KG1 (cell line): ENCODE data around the gene DNASE1.
"Not testable (repeated sequence)": the region's sequence is repeated elsewhere in the genome, so short reads cannot be mapped to it uniquely, and the experiment has no call there.

ENCODE experiments used
- DNase-seq: peaks from one replicate; lab custom pipeline; 2025; lab: John Stamatoyannopoulos, UW

The DNASE1 gene, protein sequence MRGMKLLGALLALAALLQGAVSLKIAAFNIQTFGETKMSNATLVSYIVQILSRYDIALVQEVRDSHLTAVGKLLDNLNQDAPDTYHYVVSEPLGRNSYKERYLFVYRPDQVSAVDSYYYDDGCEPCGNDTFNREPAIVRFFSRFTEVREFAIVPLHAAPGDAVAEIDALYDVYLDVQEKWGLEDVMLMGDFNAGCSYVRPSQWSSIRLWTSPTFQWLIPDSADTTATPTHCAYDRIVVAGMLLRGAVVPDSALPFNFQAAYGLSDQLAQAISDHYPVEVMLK

DNA sequence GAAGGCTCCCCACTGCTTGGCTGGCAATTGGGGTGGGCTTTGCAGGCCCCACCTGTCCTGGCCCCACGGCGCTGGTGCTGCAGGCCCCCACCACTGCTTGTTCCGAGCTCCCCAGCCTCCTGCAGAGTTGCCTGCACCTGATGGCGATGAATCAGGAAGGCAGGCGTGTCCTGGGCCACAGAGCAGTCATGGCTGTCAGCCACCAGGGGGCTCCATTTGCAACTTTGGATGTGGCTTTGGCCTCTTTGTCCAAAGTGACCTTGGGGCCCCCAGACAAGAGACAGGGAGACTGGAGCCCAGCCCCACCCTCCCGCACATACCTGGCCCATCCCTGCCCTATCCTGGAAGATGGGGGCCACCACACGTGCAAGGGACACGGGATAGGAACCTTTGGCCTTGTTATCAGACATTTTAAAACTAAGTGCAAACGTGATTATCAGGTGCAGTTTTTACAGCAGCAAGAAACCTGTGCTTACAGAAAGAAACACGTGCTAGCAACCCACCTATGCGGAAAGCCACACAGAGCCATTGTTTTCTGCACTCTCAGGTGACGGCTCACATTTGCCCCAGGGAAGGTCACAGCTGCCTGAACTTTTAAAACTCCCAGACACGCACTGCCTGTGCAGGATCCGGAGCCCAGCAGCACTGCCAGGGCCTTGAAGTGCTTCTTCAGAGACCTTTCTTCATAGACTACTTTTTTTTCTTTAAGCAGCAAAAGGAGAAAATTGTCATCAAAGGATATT lies at the start of gene DNASE1:
Gene DNASE1, plus strand, starts transcription at position 443 of the 743 bp plus-strand sequence. CDS start 683 bp downstream, outside the sequence.
- peak; percentile 7 for DNase-seq

DNA sequence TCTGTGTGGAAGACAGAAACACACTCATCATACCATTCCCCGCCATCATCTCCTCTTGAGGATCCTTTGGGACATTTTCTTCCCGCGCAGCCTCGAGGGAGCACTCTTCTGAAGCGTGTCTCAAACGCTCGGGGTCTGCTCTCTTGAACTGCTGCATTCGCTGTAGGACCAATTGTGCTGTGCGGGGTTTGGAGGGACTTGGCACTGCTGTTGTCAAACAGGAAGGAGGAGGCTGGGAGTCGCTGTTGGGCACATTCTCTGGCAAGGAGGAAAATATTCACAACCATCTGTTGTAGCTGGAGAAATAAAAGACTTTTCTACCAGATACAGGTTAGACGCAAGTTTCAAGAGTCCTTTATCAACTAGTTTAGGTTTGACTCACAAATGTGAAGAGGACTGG lies 48.0 kb upstream of the DNASE1 start:
- no peak for DNase-seq

DNA sequence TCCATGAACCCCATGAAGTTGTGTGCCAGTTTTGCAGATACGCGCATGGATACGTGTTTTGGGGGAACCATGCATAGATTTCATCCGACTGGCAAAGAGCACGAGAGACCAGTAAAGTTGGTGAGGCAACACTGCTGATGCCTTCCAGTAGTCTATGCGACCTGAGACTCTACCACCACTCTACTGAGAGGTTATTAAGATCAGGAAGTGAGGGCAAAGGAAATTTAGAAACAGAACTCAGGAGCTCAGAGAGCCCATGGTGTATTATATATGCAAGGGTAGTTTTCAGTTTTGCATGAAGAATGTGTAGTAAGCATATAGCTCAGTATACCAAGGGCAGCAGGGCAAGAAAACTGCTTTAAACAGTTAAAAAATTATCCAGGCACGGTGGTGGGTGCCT lies 47.3 kb upstream of the DNASE1 start:
- DNase-seq = no peak

DNA sequence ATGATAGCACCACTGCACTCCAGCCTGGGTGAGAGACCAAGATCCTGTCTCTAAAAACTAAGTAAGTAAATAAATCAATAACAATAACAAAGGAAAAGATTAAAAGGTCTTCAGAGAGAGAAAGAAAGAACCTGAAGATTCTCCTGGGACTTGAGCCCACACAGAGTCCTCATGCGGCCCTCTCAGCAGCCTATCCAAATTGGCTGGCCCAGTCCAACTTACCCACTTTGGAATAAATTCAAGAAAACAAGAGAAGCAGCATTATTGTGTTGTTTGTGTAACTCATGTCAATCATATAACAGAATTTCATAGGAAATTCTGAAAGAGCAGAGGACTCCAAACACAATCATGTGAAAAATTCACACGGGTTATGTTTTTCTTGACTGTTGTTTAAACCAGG lies 46.9 kb upstream of the DNASE1 start:
- DNase-seq = no peak

DNA sequence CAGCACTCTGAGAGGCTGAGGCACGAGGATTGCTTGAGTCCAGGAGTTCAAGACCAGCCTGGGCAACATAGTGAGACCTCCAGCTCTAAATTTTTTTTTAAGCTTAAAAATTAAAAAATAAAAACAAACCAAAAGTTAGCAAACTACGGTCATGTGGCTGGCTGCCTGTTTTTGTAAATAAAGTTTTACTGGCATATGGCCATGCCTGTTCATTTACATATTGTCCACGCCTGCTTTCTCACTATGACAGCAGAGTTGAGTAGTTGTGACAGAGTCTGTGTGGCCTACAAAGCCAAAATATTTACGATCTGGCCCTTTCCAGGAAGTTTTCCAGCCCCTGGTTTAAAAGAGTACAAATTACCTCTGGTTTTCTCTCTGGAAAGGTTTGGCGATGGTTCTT lies 46.4 kb upstream of the DNASE1 start:
- no peak for DNase-seq

DNA sequence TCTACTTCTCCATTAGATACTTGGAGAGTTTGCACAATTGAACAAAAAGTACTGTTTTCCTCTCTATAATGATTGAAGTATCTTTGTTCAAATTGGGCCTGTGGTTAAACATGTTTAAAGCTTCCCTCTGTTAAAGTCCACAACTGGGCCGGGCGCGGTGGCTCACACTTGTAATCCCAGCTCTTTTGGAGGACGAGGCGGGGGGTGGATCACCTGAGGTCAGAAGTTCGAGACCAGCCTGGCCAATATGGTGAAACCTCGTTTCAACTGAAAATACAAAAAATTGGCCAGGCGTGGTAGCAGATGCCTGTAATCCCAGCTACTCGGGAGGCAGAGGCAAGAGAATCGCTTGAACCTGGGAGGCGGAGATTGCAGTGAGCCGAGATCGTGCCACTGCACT lies 45.5 kb upstream of the DNASE1 start:
- DNase-seq = not testable (repeated sequence)

DNA sequence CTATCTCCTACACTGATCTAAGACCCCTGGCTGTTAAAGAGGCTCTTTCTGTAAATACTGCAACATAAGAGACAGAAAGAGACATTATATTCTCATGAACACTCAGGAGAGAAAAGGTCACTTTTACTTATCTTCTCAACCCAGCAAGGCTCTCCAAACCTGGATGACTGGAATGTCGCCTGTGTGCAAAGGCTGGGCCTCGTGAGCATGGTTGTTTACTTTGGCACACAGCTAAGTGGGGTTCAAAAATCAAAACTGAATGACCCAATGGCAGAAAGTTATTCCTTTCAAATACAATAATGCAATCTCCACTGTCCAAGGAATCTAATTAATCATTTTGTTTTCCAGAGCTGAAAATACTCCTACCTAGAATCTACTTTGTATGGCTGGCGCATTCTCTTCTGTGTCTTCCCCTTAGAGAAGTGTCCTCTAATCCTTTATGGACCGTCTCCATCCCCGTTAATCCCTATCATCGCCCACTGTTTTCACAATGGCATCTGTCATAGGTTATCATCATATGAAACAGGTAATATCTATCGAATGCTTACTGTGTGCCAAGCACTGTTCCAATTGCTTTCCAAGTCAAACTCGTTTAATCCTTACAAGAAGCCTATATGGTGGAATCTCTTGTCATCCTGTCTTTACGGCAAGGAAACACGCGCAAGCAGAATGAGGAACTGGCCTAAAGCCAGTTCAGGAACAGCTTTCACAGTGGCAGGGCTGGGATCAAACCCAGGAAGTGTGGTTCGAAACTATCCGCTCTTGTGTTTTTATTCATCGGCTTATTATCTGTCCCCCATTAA lies 44.4 kb upstream of the DNASE1 start:
- DNase-seq = no peak

DNA sequence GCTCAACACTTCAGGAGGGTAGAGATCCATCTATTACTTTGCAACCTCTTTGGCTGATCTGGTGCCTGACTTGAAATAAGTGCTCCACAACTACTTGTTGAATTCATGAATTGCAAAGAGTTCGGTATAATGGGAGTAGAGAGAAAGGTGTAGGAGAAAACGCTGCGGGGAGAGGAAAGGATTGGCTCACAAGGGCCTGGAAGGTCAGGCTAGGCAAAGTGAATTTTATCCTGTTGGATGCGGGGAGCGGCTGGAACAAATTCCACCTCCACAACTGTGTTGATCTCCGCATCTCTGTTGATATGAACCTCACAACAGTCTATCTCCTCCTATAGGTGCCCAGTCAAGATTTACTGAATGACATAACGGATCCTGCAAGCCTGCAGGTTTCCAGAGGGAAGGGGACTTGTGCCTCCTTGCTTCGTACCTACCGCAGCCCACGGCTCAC lies 43.8 kb upstream of the DNASE1 start:
- no peak for DNase-seq

DNA sequence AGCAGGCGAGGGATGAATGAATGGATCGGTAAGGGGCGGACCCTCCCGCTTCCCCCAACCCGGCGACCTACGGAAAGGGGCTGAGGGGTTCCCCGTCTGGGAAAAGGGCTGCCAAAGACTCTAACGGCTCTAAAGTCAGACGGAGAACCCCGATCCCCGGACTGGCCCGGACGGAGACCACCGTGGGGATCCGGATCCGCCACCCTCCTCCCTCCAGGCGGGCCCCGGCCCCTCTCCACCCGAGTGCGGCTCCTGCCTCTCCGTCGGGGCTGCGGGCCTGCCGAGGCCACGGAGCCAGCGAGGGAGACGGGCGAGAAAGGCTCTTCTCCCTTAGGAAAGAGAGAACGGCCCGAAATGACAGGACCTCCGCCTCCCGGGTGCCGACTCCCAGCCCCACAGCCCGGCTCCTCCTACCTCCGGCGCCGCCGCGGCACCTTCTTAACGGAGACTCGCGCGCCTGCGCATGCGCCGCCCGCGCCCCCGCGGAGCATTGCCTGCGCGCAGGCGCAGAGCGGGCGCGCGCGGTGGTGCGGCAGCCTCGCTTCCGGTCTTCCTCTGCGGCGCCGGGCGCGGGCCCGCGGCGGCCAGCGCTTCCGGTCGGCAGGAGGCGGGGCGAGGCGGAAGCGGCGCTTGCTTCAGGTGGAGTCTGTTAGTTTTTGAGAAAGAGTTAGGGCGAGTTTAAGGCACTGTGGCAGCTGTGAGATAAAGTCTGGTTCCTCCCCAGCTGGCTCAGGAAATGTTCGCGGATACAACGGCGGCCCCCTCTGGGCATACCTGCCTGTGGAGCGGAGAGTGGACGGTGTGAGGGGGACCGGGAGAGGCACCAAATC lies 43.1 kb upstream of the DNASE1 start, which contains the start of gene SLX4:
Gene SLX4, minus strand, starts transcription at position 461 of the 830 bp plus-strand sequence. CDS start 2,642 bp downstream, outside the sequence.
- peak; percentile 74 for DNase-seq

DNA sequence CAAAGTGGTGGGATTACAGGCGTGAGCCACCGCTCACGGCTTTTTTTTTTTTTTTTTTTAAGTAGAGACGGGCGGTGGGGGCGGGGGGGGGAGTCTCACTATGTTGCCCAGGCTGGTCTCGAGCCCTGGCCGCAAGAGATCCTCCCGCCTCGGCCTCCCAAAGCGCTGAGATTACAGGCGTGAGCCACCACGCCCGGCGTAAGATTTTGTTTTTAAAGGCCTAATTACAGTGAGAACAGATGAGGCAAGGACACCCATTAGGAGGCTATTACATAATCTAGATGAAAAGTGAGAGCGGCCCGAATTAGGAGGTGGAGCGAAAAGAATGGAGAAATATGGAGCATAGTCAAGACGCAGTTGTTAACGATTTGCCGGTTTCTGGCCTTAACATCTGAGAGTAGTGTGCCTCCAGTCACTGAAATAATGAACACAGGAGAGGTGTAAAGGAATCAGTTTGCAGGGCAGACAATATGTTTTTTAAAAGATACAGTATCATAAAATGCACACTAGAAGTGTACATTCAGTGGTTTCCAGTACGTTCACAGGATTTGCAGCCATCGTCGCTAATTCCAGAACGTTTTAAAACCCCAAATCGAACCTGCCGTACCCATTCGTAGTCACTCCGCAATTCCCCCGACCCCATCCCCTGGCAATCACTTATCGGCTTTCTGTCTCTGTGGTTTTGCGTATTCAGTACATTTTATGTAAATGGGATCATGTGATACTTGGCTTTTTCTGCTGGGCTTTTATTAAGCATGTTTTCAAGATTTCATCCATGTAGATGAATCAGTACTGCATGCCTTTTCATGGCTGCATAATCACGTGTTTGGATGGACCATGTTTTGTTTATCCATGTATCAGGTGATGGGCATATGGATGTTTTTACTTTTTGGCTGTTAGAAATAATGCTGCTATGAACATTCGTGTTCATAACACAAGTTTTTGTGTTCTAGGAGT lies 41.7 kb upstream of the DNASE1 start:
- no peak for DNase-seq

DNA sequence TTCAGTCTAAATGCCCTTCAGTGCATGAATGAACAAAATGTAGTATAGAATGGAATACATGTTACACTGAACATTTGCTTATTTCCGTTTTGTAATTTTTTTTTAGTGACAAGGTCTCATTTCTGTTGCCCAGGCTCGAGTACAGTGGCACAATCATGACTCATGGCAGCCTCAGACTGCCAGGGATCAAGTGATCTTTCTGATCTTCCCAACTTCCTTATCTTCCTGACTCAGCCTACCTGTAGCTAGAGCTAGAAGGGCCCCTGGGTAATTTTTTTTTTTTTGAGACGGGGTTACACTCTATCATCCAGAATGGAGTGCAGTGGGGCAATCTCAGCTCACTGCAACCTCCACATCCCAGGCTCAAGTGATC lies 35.7 kb upstream of the DNASE1 start:
- no peak for DNase-seq

DNA sequence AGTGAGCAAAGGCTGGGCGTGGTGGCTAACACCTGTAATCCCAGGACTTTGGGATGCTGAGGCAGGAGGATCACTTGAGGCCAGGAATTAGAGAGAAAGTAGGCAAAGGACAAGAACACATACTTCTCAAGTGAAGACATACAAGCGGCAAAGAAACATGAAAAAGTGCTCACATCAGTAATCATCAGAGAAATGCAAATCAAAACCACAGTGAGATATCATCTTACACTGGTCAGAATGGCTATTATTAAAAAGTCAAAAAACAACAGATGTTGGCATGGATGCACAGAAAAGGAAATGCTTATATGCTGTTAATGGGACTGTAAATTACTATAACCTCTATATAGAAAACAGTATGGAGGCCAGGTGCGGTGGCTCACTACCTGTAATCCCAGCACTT lies 30.8 kb upstream of the DNASE1 start:
- DNase-seq = no peak

DNA sequence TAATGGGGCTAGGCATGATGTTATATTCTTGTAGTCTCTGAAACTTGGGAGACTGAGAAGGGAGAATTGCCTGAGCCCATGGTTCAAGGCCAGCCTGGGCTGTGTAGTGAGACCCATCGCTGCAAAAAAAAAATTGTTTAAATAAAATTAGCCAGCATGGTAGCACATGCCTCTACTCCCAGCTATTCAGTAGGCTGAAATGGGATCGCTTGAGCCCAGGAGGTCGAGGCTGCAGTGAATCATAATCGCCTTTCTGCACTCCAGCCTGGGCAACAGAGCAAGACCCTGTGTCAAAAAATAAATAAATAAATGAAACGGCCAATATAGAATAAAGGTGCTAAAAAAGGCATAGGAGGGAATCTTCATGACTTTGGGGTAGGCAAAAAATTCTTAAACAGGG lies 29.2 kb upstream of the DNASE1 start:
- DNase-seq = no peak

DNA sequence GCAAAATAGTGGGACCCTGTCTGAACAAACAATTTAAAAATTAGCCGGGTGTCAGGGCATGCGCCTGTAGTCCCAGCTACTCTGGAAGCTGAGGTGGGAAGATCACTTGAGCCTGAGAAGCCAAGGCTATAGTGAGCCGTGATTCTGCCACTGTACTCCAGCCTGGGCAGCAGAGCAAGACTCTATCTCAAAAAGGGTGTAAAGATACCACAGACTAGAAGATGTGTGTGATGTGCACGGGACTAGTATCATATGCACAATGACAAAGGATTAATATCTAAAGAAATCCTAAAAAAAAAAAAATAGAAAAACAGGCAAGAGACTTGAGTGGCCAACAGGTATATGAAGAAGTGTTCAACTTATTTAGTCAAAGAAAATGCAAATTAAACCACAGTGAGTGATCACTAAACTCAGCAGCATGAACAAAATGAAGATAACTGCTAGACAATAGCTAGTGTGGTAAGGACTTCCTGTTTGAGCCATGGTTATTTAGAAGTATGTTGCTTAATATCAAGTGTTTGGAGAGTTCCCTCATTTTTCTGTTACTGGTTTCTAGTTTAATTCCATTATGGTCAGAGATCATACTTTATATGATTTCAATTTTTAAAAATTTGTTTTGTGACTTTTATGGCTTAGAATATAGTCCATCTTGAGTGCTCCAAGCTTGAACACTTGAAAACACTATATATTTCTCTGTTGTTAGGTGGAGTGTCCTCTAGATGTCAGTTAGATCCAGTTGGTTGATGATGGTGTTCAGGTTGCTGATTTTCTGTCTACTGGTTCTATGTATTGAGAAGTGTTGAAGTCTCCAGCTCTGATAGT lies 28.4 kb upstream of the DNASE1 start:
- peak; percentile 46 for DNase-seq

DNA sequence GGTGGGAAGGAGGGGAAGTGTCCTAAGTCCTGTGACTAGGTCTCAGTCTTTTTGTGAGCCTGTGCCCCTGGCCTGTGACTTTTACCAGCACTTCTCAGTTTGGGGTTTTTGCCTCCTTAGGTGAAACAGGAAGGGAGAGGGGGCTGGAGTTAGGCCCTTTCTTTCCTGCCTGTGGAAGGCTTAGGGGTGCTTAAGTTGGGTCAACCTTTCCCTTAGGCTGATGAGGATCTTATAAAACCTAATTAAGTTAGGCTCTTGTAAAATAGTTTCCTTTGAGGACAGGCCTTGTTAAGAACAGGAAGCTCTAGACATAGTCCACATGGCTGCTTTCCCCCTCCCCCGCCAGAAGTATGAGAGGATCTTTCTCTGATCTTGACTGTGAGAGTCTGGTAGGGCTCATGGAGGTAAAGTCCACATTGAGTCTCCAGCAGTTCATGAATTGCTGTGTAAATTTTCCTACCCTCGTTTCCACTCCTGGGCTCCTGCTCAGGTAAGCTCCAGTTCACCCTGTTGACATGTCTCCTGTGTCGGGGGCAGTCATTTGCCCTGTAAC lies 17.0 kb upstream of the DNASE1 start:
- DNase-seq = peak; percentile 75

DNA sequence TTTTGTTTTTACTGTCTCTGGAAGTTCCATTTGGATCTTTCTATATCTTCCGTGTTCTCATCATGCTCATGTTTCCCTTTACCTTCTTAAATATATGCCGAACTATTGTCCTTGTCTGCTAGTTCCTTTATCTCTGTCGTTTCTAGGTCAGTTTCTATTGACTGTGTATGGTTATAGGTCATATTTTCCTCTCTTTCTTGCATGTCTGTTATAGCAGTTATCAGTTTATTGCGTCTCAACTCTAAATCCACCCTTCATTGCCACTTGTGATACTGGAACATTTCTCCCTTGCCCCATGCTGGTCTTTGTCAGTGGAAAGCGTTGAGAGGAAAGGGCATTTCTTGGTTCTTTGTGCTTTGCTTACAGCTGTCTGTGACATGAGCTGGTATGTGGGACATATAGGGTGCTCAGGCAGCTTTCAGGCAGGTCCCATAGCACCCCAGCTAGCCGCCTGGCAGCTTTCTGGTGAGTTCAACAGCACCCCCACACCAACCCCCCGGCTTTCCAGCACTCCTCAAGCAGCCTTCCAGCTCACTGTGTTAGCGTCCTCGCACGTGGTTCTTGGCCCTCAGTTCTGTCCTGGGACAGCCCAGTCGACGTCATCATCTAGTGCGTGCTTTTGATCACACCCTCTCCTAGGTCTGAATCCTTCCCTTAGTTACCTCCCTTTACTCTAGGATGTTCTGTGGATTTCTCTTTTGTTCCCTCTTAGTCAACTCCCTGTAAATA lies 15.4 kb upstream of the DNASE1 start:
- DNase-seq = no peak

DNA sequence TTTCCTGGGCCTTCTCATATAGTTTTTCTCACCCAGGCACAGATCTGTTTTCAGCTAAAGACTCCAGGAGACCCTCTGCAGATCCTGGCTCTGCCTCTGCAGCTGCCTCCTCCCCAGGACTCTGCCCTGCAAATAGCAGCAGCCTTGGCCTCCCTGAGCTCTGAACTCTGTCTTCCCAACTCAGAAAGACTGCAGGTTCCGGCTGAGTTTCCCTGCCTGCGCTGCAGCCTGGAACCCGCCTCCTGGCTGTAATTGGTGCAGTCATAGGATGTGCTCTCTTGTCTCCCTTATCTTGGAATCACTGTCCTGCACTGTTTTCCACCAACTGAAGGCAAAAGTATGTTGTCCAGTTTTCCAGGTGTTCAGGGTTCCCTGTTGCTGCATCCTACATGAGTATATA lies 14.3 kb upstream of the DNASE1 start:
- DNase-seq = no peak

DNA sequence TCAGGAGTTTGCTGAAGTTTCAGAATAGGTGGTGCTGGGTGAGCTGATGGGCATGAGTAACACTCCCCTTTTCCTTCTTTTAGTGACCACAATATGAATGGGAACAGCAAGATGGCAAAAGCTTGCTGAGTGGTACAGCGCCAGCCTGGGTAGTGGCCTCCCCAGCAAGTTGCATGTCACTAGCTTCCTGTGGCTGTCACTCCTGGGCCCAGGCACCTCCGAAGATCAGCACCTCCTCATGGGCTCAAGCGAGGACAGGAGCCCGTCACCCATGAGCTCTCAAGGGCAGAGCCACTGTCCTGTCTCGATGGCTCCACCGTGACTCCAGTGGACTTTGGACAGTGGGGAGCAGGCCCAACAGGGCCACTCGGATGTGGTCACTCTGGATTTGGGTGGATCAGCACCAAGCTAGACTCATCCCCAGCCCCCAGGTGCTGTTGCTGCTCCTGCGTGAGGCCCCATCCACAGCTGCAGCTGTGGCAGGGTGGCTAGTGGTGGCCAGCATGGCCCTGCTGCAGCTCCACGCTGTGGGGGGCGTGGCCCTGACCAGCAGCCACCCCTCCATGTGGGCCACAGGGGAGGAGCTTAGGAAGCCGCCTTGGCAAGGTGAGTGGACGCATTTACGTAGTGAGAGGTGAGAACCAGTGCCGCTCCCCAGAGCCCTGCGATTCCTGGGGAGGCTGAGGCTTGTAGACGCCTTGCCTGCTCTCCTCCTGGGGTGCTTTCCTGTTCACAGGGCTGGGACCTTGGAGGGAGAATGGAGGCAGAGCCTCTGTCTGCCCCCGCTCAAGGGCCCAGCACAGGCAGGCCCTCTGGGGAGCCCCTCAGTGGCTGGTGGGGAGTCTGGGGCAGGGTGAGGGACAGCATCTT lies 13.6 kb upstream of the DNASE1 start:
- DNase-seq = no peak
